Measurements from ENCODE around the gene KCNE1. TPM values are rescaled to one million over a fixed set of nuclear protein-coding genes. Genes with fewer than 3 reads are reported as not detected.
"Not testable (repeated sequence)": the region's sequence is repeated elsewhere in the genome, so short reads cannot be mapped to it uniquely, and the experiment has no call there.

KCNE1 gene
- total RNA-seq, 1 donor from 2014 or later: 0.51 TPM

GRCh38 chr21:34502480-34503106, 9.4 kb downstream of the KCNE1 start:
- Mint-ChIP-seq H3K4me3 (no peak overlapping the region), H3K27me3 (peaks cover 3% of the 10 kb centered on the region), H3K36me3 (no peaks in the 10 kb centered on the region), H3K27ac (no peak overlapping the region), H3K9me3 (no peaks in the 10 kb centered on the region), H3K4me1 (ENCODE audit: unreplicated experiment) (no peaks in the 10 kb centered on the region)
- TF ChIP-seq, protein P1, sequence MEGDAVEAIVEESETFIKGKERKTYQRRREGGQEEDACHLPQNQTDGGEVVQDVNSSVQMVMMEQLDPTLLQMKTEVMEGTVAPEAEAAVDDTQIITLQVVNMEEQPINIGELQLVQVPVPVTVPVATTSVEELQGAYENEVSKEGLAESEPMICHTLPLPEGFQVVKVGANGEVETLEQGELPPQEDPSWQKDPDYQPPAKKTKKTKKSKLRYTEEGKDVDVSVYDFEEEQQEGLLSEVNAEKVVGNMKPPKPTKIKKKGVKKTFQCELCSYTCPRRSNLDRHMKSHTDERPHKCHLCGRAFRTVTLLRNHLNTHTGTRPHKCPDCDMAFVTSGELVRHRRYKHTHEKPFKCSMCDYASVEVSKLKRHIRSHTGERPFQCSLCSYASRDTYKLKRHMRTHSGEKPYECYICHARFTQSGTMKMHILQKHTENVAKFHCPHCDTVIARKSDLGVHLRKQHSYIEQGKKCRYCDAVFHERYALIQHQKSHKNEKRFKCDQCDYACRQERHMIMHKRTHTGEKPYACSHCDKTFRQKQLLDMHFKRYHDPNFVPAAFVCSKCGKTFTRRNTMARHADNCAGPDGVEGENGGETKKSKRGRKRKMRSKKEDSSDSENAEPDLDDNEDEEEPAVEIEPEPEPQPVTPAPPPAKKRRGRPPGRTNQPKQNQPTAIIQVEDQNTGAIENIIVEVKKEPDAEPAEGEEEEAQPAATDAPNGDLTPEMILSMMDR (conservative IDR thresholded peaks at IDR 0.05): no peak
- no peak for DNase-seq (ENCODE audit: extremely low spot score, unreplicated experiment)

DNA sequence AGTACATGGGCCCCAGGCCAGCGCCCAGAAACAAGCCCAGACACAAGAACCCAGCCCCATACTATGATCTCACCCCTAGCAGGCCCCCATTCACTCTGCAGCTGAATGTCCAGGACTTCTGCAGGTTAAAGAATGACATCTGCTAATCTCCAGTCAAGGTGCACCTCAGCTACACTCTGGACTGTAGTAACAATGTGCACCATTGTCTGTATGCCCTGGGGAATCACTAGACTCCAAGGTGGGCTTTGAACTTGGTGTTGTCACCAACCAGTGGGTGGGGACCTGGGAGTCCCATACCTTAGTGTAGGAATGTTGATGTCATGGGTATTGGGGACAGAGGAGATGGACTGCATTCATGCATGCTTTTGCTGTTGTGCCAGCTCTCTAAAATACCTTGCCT, 10.3 kb downstream of the KCNE1 start:
- peaks cover 3% of the 10 kb centered on the region for H3K27me3 Mint-ChIP-seq
- H3K27ac Mint-ChIP-seq: no peak overlapping the region
- peaks cover 3% of the 10 kb centered on the region for H3K9me3 Mint-ChIP-seq
- TF ChIP-seq, protein P1 (conservative IDR thresholded peaks at IDR 0.05): no peak
- peaks cover 1% of the 10 kb centered on the region for H3K36me3 Mint-ChIP-seq
- no peak for DNase-seq (ENCODE audit: extremely low spot score, unreplicated experiment)
- no peaks in the 10 kb centered on the region for H3K4me1 Mint-ChIP-seq (ENCODE audit: unreplicated experiment)
- H3K4me3 Mint-ChIP-seq: no peak overlapping the region

DNA sequence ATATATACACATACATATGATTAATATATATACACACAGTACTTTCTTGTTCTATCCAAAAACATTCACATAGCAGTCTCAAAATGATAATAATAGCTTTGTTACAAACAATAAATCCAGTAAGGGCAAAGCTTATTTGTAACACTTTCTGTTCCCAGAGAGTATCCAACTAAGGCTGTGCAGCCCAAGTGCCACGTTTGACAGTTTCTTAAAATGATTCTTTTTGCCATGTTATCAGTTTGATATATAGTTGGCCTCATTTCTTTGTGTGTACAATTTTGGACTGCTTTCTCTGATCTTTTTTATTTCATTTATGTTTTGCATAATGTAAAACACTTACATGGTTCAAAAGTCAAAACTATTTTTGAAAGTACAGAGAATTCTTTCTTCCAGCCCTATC, 11.8 kb downstream of the KCNE1 start:
- no peaks in the 10 kb centered on the region for H3K4me1 Mint-ChIP-seq (ENCODE audit: unreplicated experiment)
- H3K36me3 Mint-ChIP-seq: peaks cover 3% of the 10 kb centered on the region

GRCh38 chr21:34499116-34499515, 12.9 kb downstream of the KCNE1 start:
- no peaks in the 10 kb centered on the region for H3K4me1 Mint-ChIP-seq (ENCODE audit: unreplicated experiment)
- peaks cover 3% of the 10 kb centered on the region for H3K36me3 Mint-ChIP-seq
- no peak overlapping the region for H3K4me3 Mint-ChIP-seq
- no peak for DNase-seq (ENCODE audit: extremely low spot score, unreplicated experiment)
- peaks cover 6% of the 10 kb centered on the region for H3K9me3 Mint-ChIP-seq
- TF ChIP-seq, protein P1 (conservative IDR thresholded peaks at IDR 0.05): no peak
- H3K27ac Mint-ChIP-seq: no peak overlapping the region
- H3K27me3 Mint-ChIP-seq: no peaks in the 10 kb centered on the region

More for the DNA sequence above, 11.8 kb downstream of the KCNE1 start:
- Mint-ChIP-seq H3K27ac (no peak overlapping the region), H3K9me3 (peaks cover 6% of the 10 kb centered on the region), H3K4me3 (no peak overlapping the region), H3K27me3 (no peaks in the 10 kb centered on the region)
- TF ChIP-seq, protein P1 (conservative IDR thresholded peaks at IDR 0.05): no peak
- DNase-seq (ENCODE audit: extremely low spot score, unreplicated experiment): no peak

DNA sequence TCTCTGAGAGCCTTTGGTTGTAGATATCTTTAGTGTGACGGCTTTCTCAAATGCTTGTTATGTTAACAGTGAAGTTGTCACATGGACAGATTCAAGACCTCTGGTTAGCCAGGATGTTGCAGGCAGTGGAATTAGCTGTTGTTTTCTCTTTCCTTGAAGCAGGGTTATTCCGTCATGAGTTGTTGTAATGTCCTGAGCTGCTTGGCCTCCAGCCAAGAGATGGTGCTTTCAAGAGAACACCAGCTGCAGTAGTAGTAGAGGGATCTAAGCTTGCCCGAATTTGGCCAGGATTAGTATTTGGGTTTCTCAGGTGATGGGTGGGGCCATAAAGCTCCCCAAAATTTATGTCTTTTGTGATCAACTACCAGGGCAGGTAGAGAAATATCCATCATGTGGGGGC, 13.4 kb downstream of the KCNE1 start:
- Mint-ChIP-seq H3K9me3 (peaks cover 6% of the 10 kb centered on the region), H3K27ac (no peak overlapping the region), H3K4me3 (no peak overlapping the region), H3K36me3 (peaks cover 3% of the 10 kb centered on the region), H3K4me1 (ENCODE audit: unreplicated experiment) (no peaks in the 10 kb centered on the region), H3K27me3 (no peaks in the 10 kb centered on the region)
- DNase-seq (ENCODE audit: extremely low spot score, unreplicated experiment): no peak
- TF ChIP-seq, protein P1 (conservative IDR thresholded peaks at IDR 0.05): no peak

DNA sequence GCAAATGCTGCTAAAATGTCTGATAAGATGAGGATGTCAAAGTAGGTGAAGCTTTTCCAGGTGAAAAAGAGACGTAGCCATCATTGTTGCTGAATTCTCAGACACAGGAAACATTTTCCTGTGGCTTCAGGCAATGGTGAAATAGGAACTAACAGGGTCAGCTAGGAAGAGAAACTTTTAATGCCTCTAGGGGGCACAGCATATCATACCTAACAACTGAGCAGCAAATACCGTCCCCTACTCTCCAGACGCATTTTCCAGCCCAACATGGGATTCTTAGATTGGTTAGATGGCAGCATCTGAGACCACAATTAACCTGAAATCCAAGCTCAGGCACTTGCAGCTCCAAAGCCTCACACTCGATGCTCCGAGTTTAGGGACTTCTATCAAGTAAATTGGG, 28.2 kb downstream of the KCNE1 start:
- not testable (repeated sequence) for H3K4me3 Mint-ChIP-seq; H3K27me3 Mint-ChIP-seq; H3K36me3 Mint-ChIP-seq; H3K27ac Mint-ChIP-seq; DNase-seq (ENCODE audit: extremely low spot score, unreplicated experiment); H3K4me1 Mint-ChIP-seq (ENCODE audit: unreplicated experiment); H3K9me3 Mint-ChIP-seq

DNA sequence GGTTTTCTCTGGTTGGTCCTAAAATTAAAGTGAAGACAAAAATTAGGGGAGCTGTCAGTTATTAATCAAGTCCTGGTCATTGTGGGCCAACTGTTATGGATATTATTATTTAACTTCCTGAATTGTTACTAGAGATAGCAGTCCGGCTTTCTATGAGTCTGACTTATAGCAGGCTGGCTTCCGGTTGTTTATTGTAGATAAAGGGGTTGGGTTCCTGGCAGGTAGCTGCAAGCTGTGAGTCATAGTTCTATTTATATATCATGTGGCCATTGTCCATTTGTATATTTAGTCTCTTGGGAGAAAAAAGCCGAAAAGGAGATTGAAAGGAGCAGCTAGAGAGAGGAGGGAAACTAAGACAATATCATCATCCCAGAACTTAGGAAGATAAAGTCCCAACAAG, 28.6 kb downstream of the KCNE1 start:
- H3K27me3 Mint-ChIP-seq; H3K4me3 Mint-ChIP-seq; H3K36me3 Mint-ChIP-seq; H3K9me3 Mint-ChIP-seq; DNase-seq (ENCODE audit: extremely low spot score, unreplicated experiment); H3K4me1 Mint-ChIP-seq (ENCODE audit: unreplicated experiment); H3K27ac Mint-ChIP-seq: not testable (repeated sequence)

GRCh38 chr21:34467333-34467732, 44.7 kb downstream of the KCNE1 start:
- H3K4me3 Mint-ChIP-seq; H3K36me3 Mint-ChIP-seq; DNase-seq (ENCODE audit: extremely low spot score, unreplicated experiment); H3K27me3 Mint-ChIP-seq; H3K9me3 Mint-ChIP-seq; H3K4me1 Mint-ChIP-seq (ENCODE audit: unreplicated experiment); H3K27ac Mint-ChIP-seq: not testable (repeated sequence)

GRCh38 chr21:34459426-34459825, 52.6 kb downstream of the KCNE1 start:
- not testable (repeated sequence) for H3K9me3 Mint-ChIP-seq; H3K27me3 Mint-ChIP-seq; H3K36me3 Mint-ChIP-seq; H3K4me3 Mint-ChIP-seq; H3K27ac Mint-ChIP-seq; H3K4me1 Mint-ChIP-seq (ENCODE audit: unreplicated experiment); DNase-seq (ENCODE audit: extremely low spot score, unreplicated experiment)
